Body of pancreas (tissue), 4 donors: ENCODE results near the gene RDX. TPM values are rescaled to one million over a fixed set of nuclear protein-coding genes. Genes with fewer than 3 reads are reported as not detected.
"Not testable (repeated sequence)": the region's sequence is repeated elsewhere in the genome, so short reads cannot be mapped to it uniquely, and the experiment has no call there.

Experiments used
- ATAC-seq: fragments of 150-250 bp; one replicate; pipeline ENCODE4 v1.9.1; 2016
- DNase-seq, 4 donors: peaks; one replicate each; pipeline ENCODE4 v3.0.0-alpha.2; 2019
- H3K27ac ChIP-seq, 4 donors: fragments of 200-600 bp; sonication (generic); 1 replicate in 3 of 4; 2 replicates in 1 of 4; pipeline versions ENCODE4 v1.5.1 to v1.6.1; 2016 to 2019; ENCODE audit warnings: mild to moderate bottlenecking in 1 of 4, mixed read lengths in 1 of 4, moderate library complexity in 1 of 4
- H3K27me3 ChIP-seq, 2 donors: fragments of 200-600 bp; sonication (generic); one replicate each; pipeline ENCODE4 v1.6.0; 2016; ENCODE audit warnings: mild to moderate bottlenecking in 1 of 2
- H3K36me3 ChIP-seq, 2 donors: fragments of 200-600 bp; sonication (generic); replicated peaks in 1 of 2; 2 replicates each; pipeline ENCODE4 v1.5.1; 2016; ENCODE audit warnings: low read depth in 2 of 2; ENCODE audit not compliant: insufficient read depth in 1 of 2
- H3K4me1 ChIP-seq: fragments of 200-600 bp; sonication (generic); one replicate; pipeline ENCODE4 v1.6.0; 2016
- H3K4me3 ChIP-seq, 2 donors: fragments of 200-600 bp; sonication (generic); 1 replicate in 1 of 2; 2 replicates in 1 of 2; pipeline ENCODE4 v1.5.1; 2016 to 2019
- H3K9me3 ChIP-seq, 3 donors: fragments of 200-600 bp; sonication (generic); 1 replicate in 2 of 3; 2 replicates in 1 of 3; pipeline ENCODE4 v1.5.1; 2016
- CTCF ChIP-seq, 7 experiments: fragments of 450-650 bp in 4 of 7; fragments of 200-600 bp in 3 of 7; sonication (generic) in 3 of 7; IDR thresholded peaks; one replicate each; pipeline ENCODE4 v1.5.1; 2016 to 2019; ENCODE audit warnings: antibody characterized with exemption in 7 of 7
- POLR2A ChIP-seq, 3 donors: fragments of 450-650 bp; IDR thresholded peaks; one replicate each; pipeline ENCODE4 v1.6.1; 2016; ENCODE audit warnings: antibody characterized with exemption in 3 of 3, mild to moderate bottlenecking in 2 of 3
- WGBS, 2 donors: methylation state at CpG; one replicate each; pipeline ENCODE4 v1.1.5; 2017; 5-methylcytosine and 5-hydroxymethylcytosine counted together
- intact Hi-C: fragments of 100-400 bp; cut with DNase I; formaldehyde crosslinking; loops from one replicate; pipeline ENCODE4 v1.15.1; 2023
- total RNA-seq, 2 donors: library from RNA; depleted of rRNA; stranded (reverse); fragments of >200 nt; gene quantifications; one replicate each; pipeline ENCODE4 v1.1.0, GENCODE V29; 2016

The RDX gene
- total RNA-seq, 2 donors from 2014 or later = 43.8 TPM

GRCh38 chr11:110308071-110308470 is 11.7 kb upstream of the RDX start:
- peaks cover 45% of the 10 kb centered on the region for H3K4me1 ChIP-seq
- no peaks in the 10 kb centered on the region for H3K27me3 ChIP-seq
- H3K36me3 ChIP-seq = no peaks in the 10 kb centered on the region
- DNase-seq (no peak), ATAC-seq (no peak)
- H3K4me3 ChIP-seq = no peak overlapping the region
- no peak overlapping the region for H3K27ac ChIP-seq
- intact Hi-C loops = no loop called here
- H3K9me3 ChIP-seq = no peaks in the 10 kb centered on the region
- TF ChIP-seq POLR2A (IDR thresholded peaks at IDR 0.05) = no peak
- TF ChIP-seq CTCF (IDR thresholded peaks at IDR 0.05) = no peak
- WGBS, 2 donors = 81 to 87% methylated on average over 5 of the region's 5 CpGs

GRCh38 chr11:110306019-110306388 is 9.6 kb upstream of the RDX start:
- WGBS, 2 donors = 41 to 52% methylated on average over 4 of the region's 4 CpGs
- DNase-seq, H3K9me3 ChIP-seq, ATAC-seq, H3K4me3 ChIP-seq, H3K36me3 ChIP-seq, intact Hi-C loops, H3K27me3 ChIP-seq: not testable (repeated sequence)
- Histone ChIP-seq H3K27ac (peak overlapping the region in 3 of 4 donors; percentile 32 to 73 (median 53)), H3K4me1 (peaks cover 37% of the 10 kb centered on the region)

GRCh38 chr11:110305169-110306018 is 9.0 kb upstream of the RDX start:
- Histone ChIP-seq H3K4me3 (no peak overlapping the region), H3K27me3 (no peaks in the 10 kb centered on the region), H3K27ac (peak overlapping the region; percentile 26 to 73 (median 42)), H3K9me3 (no peaks in the 10 kb centered on the region), H3K4me1 (peaks cover 36% of the 10 kb centered on the region), H3K36me3 (no peaks in the 10 kb centered on the region)
- TF ChIP-seq POLR2A (IDR thresholded peaks at IDR 0.05) (no peak), CTCF (IDR thresholded peaks at IDR 0.05) (no peak)
- DNase-seq (no peak), ATAC-seq (peak; percentile 88)
- intact Hi-C loops = no loop called here

GRCh38 chr11:110303414-110303826 is 7.0 kb upstream of the RDX start:
- Histone ChIP-seq H3K36me3 (no peaks in the 10 kb centered on the region), H3K4me1 (peaks cover 42% of the 10 kb centered on the region), H3K27me3 (no peaks in the 10 kb centered on the region), H3K4me3 (no peak overlapping the region), H3K9me3 (no peaks in the 10 kb centered on the region), H3K27ac (no peak overlapping the region)
- 86 to 88% methylated on average over 5 of the region's 5 CpGs for WGBS, 2 donors
- intact Hi-C loops = no loop called here
- TF ChIP-seq POLR2A (IDR thresholded peaks at IDR 0.05) (no peak), CTCF (IDR thresholded peaks at IDR 0.05) (no peak)
- DNase-seq = no peak
- ATAC-seq = no peak

- no peaks in the 10 kb centered on the region for H3K9me3 ChIP-seq
- DNase-seq (no peak), ATAC-seq (no peak)
- no peaks in the 10 kb centered on the region for H3K36me3 ChIP-seq
- TF ChIP-seq CTCF (IDR thresholded peaks at IDR 0.05) = no peak
- TF ChIP-seq POLR2A (IDR thresholded peaks at IDR 0.05) = no peak
- H3K27ac ChIP-seq = no peak overlapping the region
- intact Hi-C loops = no loop called here
- H3K27me3 ChIP-seq = no peaks in the 10 kb centered on the region
- 97 to 99% methylated on average over 4 of the region's 4 CpGs for WGBS, 2 donors
- H3K4me1 ChIP-seq = peaks cover 47% of the 10 kb centered on the region
- no peak overlapping the region for H3K4me3 ChIP-seq
These were observed 5.2 kb upstream of the RDX start for GRCh38 chr11:110301577-110301976.
